ENCODE results near the gene RHBDD2.
"Not testable (repeated sequence)": the region's sequence is repeated elsewhere in the genome, so short reads cannot be mapped to it uniquely, and the experiment has no call there.

Gene RHBDD2

DNA sequence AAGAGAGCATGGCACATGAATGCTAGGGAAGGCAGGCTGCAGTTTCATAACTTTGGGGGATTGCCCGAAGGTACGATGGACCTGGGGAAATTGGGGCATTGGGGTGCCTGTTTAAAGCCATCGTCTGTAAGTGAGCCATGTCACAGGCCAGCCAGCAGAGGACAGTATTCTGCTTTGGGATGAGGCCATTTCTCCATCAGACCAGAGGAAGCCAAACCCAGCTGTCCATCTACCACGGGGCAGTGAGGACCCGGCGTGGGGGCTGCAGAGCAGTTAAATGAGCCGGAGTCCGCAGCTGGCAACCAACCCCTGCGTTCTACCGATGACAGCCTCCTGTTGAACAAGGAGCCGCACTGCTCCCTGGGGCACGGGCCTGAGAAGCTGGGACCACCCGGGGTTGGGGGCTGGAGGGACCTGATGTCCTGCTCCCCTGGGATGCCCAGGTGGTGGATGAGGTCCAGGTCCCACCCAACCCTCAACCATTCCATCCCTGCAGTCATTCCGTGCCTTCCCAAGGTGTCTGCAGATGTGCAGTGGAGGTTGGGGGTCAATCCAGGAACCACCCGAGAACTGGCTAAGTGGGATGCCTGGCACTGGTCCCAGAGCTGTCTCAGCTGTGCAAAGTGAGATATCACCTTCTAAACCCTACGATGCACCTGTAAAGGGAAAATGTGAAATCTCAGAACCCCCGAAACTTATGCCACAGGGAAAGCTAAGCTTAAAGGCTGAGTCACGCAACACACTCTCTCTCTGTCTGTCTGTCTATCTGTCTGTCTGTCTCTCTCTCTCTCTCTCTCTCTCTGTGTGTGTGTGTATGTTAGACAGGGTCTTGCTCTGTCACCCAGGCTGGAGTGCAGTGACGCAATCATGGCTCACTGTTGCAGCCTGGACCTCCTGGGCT, 12.1 kb upstream of the RHBDD2 start:
- in situ Hi-C loops (cut with MboI; ENCODE audit: low sequenced_read_pairs, unreplicated experiment) = no loop called here
- peak; percentile 87 for DNase-seq (ENCODE audit: low spot score)
- TF ChIP-seq, protein P1, sequence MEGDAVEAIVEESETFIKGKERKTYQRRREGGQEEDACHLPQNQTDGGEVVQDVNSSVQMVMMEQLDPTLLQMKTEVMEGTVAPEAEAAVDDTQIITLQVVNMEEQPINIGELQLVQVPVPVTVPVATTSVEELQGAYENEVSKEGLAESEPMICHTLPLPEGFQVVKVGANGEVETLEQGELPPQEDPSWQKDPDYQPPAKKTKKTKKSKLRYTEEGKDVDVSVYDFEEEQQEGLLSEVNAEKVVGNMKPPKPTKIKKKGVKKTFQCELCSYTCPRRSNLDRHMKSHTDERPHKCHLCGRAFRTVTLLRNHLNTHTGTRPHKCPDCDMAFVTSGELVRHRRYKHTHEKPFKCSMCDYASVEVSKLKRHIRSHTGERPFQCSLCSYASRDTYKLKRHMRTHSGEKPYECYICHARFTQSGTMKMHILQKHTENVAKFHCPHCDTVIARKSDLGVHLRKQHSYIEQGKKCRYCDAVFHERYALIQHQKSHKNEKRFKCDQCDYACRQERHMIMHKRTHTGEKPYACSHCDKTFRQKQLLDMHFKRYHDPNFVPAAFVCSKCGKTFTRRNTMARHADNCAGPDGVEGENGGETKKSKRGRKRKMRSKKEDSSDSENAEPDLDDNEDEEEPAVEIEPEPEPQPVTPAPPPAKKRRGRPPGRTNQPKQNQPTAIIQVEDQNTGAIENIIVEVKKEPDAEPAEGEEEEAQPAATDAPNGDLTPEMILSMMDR (IDR thresholded peaks at IDR 0.05; ENCODE audit: borderline replicate concordance, control extremely low read depth, extremely low read depth, insufficient read depth, missing control alignments) = peak; percentile 92

GRCh38 chr7:75867390-75867717, 11.5 kb upstream of the RHBDD2 start:
- TF ChIP-seq, protein P1 (IDR thresholded peaks at IDR 0.05; ENCODE audit: borderline replicate concordance, control extremely low read depth, extremely low read depth, insufficient read depth, missing control alignments) = no peak
- DNase-seq (ENCODE audit: low spot score) = no peak
- in situ Hi-C loops (cut with MboI; ENCODE audit: low sequenced_read_pairs, unreplicated experiment) = no loop called here

DNA sequence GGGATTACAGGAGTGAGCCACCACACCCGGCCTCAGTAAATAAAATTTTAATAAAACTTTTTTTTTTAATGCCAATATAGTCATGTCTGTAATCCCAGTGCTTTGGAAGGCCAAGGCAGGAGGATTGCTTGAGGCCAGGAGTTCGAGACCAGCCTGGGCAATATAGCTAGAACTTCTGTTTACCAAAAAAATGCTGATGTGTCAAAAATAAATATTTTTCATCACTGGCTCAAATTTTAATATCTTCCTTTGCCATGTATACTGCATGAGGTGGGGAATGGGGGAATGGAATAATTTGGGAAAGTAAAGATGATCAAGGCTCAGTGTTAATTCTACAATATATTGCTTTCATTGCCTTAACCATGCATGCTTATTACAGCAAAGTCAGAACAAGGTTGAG, 10.7 kb upstream of the RHBDD2 start:
- no peak for DNase-seq (ENCODE audit: low spot score)
- TF ChIP-seq, protein P1 (IDR thresholded peaks at IDR 0.05; ENCODE audit: borderline replicate concordance, control extremely low read depth, extremely low read depth, insufficient read depth, missing control alignments) = no peak
- in situ Hi-C loops (cut with MboI; ENCODE audit: low sequenced_read_pairs, unreplicated experiment) = no loop called here

DNA sequence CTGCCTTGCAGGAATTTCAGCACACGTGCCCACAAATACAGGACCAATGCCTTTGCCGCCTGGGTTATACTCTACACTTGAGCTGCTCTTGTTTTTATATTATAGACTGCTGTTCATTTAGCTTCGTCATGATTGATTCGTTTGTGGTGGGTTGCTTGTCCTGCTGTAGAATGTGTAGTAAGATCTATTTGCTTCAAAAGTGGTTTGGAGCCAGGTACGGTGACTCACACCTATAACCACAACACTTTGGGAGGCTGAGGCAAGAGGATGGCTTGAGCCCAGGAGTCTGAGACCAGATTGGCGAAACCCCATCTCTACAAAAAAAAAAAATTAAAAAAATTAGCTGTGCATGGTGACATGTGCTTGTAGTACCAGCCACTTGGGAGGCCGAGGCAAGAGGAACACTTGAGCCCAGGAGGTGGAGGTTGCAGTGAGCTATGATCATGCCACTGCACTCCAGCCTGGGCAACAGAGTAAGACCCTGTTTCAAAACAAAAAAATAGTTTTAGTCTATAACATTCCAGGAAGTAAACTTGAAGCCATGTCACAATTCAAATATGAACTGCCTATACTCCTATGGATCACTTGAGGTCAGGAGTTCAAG, 9.0 kb upstream of the RHBDD2 start:
- DNase-seq (ENCODE audit: low spot score) = no peak
- in situ Hi-C loops (cut with MboI; ENCODE audit: low sequenced_read_pairs, unreplicated experiment) = loop anchor here (10.0 kb wide), 1 partner anchor 145 kb away; no protein-coding TSS in a partner anchor
- TF ChIP-seq, protein P1 (IDR thresholded peaks at IDR 0.05; ENCODE audit: borderline replicate concordance, control extremely low read depth, extremely low read depth, insufficient read depth, missing control alignments) = no peak

DNA sequence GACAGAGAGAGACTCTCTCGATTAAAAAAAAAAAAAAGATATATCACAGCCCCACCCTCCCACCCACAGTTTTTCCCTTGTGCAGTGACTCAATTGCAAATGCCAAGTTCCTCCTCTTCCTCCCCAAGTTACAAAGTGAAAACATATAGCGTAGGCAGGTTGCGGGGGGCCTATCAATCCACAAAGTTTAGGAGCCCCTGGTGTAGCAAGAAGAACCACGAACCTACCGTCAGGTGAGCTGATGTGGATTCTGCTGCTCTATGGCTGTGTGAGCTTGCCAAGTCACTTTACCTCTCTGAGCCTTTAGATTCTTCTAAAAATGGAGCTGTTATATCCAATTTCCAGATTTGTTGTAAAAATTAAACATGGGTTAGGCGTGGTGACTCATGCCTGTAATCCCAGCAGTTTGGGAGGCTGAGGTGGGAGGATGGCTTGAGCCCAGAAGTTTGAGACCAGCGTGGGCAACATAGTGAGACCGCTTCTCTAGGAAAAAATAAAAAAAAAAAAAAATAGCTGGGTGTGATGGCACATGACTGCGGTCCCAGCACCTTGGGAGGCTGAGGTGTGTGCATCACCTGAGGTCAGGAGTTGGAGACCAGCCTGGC, 8.2 kb upstream of the RHBDD2 start:
- TF ChIP-seq, protein P1 (IDR thresholded peaks at IDR 0.05; ENCODE audit: borderline replicate concordance, control extremely low read depth, extremely low read depth, insufficient read depth, missing control alignments) = no peak
- in situ Hi-C loops (cut with MboI; ENCODE audit: low sequenced_read_pairs, unreplicated experiment) = loop anchor here (10.0 kb wide), 1 partner anchor 144 kb away; no protein-coding TSS in a partner anchor
- no peak for DNase-seq (ENCODE audit: low spot score)

GRCh38 chr7:75872073-75872782, 6.6 kb upstream of the RHBDD2 start:
- TF ChIP-seq, protein P1 (IDR thresholded peaks at IDR 0.05; ENCODE audit: borderline replicate concordance, control extremely low read depth, extremely low read depth, insufficient read depth, missing control alignments) = no peak
- in situ Hi-C loops (cut with MboI; ENCODE audit: low sequenced_read_pairs, unreplicated experiment) = loop anchor here (10.0 kb wide), 1 partner anchor 143 kb away; no protein-coding TSS in a partner anchor
- no peak for DNase-seq (ENCODE audit: low spot score)

GRCh38 chr7:75874180-75874579, 4.7 kb upstream of the RHBDD2 start:
- not testable (repeated sequence) for DNase-seq (ENCODE audit: low spot score)
- in situ Hi-C loops (cut with MboI; ENCODE audit: low sequenced_read_pairs, unreplicated experiment) = loop anchor here (10.0 kb wide), 1 partner anchor 141 kb away; no protein-coding TSS in a partner anchor
